ENCODE data around the gene SPDYA.
A peak's percentile ranks its signal among the peaks of the same experiment; 100 is the strongest.

SPDYA gene

GRCh38 chr2:28810384-28811285 lies at the start of gene SPDYA:
SPDYA (plus strand) TSS chr2:28810834; CDS start chr2:28816015, 5,181 bp downstream.
- no peak for TF ChIP-seq CTCF (IDR thresholded peaks at IDR 0.05; ENCODE audit: low read depth, low read length)
- TF ChIP-seq POLR2A (IDR thresholded peaks at IDR 0.05; ENCODE audit: extremely low read depth, insufficient read length) = no peak
- TF ChIP-seq MYC (IDR thresholded peaks at IDR 0.05; ENCODE audit: low read depth, low read length) = no peak
- TF ChIP-seq MAX (IDR thresholded peaks at IDR 0.05; ENCODE audit: low read depth, low read length) = no peak
- no peak within 1 kb of the TSS for H3K4me3 ChIP-seq (ENCODE audit: low read depth, low read length)
- peak; percentile 76 for DNase-seq (ENCODE audit: low read depth)

GRCh38 chr2:28761420-28761819 lies 49.2 kb upstream of the SPDYA start:
- no peak overlapping the region for H3K4me3 ChIP-seq (ENCODE audit: low read depth, low read length)
- no peak for TF ChIP-seq MAX (IDR thresholded peaks at IDR 0.05; ENCODE audit: low read depth, low read length)
- TF ChIP-seq CTCF (IDR thresholded peaks at IDR 0.05; ENCODE audit: low read depth, low read length) = no peak
- TF ChIP-seq MYC (IDR thresholded peaks at IDR 0.05; ENCODE audit: low read depth, low read length) = no peak
- TF ChIP-seq POLR2A (IDR thresholded peaks at IDR 0.05; ENCODE audit: extremely low read depth, insufficient read length) = no peak
- DNase-seq (ENCODE audit: low read depth) = no peak

- no peak for DNase-seq (ENCODE audit: low read depth)
- no peak for TF ChIP-seq POLR2A (IDR thresholded peaks at IDR 0.05; ENCODE audit: extremely low read depth, insufficient read length)
- TF ChIP-seq MAX (IDR thresholded peaks at IDR 0.05; ENCODE audit: low read depth, low read length) = no peak
- no peak for TF ChIP-seq CTCF (IDR thresholded peaks at IDR 0.05; ENCODE audit: low read depth, low read length)
- TF ChIP-seq MYC (IDR thresholded peaks at IDR 0.05; ENCODE audit: low read depth, low read length) = no peak
- H3K4me3 ChIP-seq (ENCODE audit: low read depth, low read length) = no peak overlapping the region
Observed at GRCh38 chr2:28764909-28765711, 45.5 kb upstream of the SPDYA start.

GRCh38 chr2:28766070-28766469 lies 44.6 kb upstream of the SPDYA start:
- no peak overlapping the region for H3K4me3 ChIP-seq (ENCODE audit: low read depth, low read length)
- TF ChIP-seq MYC (IDR thresholded peaks at IDR 0.05; ENCODE audit: low read depth, low read length) (no peak), CTCF (IDR thresholded peaks at IDR 0.05; ENCODE audit: low read depth, low read length) (no peak), MAX (IDR thresholded peaks at IDR 0.05; ENCODE audit: low read depth, low read length) (no peak), POLR2A (IDR thresholded peaks at IDR 0.05; ENCODE audit: extremely low read depth, insufficient read length) (no peak)
- DNase-seq (ENCODE audit: low read depth) = no peak

GRCh38 chr2:28767337-28767736 lies 43.3 kb upstream of the SPDYA start:
- no peak overlapping the region for H3K4me3 ChIP-seq (ENCODE audit: low read depth, low read length)
- DNase-seq (ENCODE audit: low read depth) = no peak
- TF ChIP-seq MYC (IDR thresholded peaks at IDR 0.05; ENCODE audit: low read depth, low read length) (no peak), CTCF (IDR thresholded peaks at IDR 0.05; ENCODE audit: low read depth, low read length) (no peak), POLR2A (IDR thresholded peaks at IDR 0.05; ENCODE audit: extremely low read depth, insufficient read length) (no peak)
